Hypothalamus (tissue), 51 donors: ENCODE results near the gene AKT2.
A peak's percentile ranks its signal among the peaks of the same experiment; 100 is the strongest.
"Not testable (repeated sequence)": the region's sequence is repeated elsewhere in the genome, so short reads cannot be mapped to it uniquely, and the experiment has no call there.

Source experiments
- DNase-seq, 51 donors: peaks; one replicate each; lab custom pipeline; 2025; lab: John Stamatoyannopoulos, UW

The AKT2 gene

DNA sequence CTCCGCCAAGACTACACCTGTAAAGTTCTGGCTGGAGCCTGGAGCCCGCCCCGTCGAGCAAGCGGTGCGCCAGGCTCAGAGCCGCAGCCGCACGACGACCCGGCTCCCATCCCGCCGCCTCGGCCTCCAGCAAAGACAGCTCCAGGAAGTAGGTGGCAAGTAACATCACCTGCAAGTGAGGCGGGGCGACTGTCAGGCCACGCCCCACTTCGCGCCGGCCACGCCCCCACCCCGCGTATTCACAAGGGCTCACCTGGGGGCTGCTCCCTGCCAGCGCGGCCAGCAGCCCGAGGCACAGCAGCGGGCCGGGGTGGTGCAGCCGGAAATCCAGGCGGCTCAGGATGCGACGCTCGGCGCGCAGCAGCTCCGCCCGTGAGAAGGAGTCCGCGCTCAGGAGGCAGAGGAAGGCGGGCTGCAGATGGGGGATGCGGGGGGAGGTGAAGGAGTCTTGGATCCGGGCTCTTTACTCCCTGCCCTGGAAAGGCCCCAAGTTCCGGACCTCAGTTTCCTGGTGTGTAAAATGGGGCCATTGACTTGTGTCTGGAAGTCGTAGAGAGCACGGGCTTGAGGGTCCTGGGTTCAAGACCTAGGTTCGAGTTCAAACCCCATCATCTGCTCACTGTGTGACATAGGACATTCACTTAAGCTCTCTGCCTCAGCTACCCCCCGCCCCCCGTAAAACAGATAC is 61.9 kb downstream of the AKT2 start:
- DNase-seq: no peak

- DNase-seq: peak in 50 of 51 donors; percentile 9 to 91 (median 64)
Measured at GRCh38 chr19:40221858-40222619, 63.1 kb downstream of the AKT2 start.

GRCh38 chr19:40220674-40221073 is 64.5 kb downstream of the AKT2 start:
- DNase-seq: no peak

- DNase-seq: peak in 1 of 51 donors; percentile 22
Measured at GRCh38 chr19:40219721-40220276, 65.3 kb downstream of the AKT2 start.

- not testable (repeated sequence) for DNase-seq
Measured at GRCh38 chr19:40219029-40219428, 66.1 kb downstream of the AKT2 start.

GRCh38 chr19:40217934-40218890 is 66.9 kb downstream of the AKT2 start, which contains the start of gene TTC9B:
Gene TTC9B (minus strand): TSS chr19:40218384. CDS start chr19:40218381, 3 bp downstream.
- DNase-seq: peak in 31 of 51 donors; percentile 10 to 72 (median 29)

GRCh38 chr19:40217027-40217810 is 67.9 kb downstream of the AKT2 start:
- DNase-seq: peak in 6 of 51 donors; percentile 17 to 46 (median 26)

DNA sequence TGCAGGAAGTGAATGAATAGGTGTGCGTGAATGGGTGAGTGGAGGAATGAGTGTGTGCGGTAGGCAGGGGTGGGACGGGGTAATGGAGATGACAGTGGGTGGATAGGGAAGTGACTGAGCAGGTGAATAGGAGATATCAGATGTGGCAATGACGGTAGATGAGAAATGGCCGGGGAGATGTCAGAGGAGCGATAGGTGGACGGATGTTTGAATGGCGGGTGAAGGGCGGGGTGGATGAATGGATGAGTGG is 68.4 kb downstream of the AKT2 start:
- no peak for DNase-seq

GRCh38 chr19:40216013-40216776 is 69.0 kb downstream of the AKT2 start:
- peak in 2 of 51 donors; percentile 25 to 50 for DNase-seq

DNA sequence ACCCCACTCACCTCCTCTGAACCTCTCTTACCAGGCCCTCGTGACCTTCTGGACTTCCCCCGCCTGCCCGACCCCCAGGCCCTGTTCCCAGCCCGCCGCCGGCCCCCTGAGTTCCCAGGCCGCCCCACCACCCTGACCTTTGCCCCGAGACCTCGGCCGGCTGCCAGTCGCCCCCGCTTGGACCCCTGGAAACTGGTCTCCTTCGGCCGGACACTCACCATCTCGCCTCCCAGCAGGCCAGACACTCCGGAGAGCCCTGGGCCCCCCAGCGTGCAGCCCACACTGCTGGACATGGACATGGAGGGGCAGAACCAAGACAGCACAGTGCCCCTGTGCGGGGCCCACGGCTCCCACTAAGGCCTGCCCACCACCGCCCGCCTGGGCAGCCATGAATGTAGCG is 70.2 kb downstream of the AKT2 start:
- no peak for DNase-seq

DNA sequence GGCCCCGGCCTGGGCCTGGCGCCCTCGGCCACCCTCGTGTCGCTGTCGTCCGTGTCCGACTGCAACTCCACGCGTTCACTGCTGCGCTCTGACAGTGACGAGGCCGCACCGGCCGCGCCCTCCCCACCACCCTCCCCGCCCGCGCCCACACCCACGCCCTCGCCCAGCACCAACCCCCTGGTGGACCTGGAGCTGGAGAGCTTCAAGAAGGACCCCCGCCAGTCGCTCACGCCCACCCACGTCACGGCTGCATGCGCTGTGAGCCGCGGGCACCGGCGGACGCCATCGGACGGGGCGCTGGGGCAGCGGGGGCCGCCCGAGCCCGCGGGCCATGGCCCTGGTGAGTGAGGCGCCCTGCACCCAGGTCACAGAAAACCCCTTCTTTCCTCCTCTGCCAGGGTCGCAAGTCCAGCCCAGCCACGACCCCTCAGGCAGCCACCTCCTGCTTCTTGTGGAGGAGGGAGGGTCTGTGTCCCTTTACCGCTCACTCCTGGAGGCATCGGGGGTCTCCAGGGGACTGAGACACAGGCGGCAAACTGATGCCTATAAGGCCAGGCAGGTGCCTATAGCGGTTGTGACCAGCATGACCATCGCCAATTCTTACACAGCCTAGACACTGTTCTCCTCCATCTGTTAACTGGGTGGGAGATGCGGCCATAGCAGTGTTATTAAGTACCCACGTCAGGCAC is 71.1 kb downstream of the AKT2 start:
- no peak for DNase-seq

GRCh38 chr19:40213251-40213829 is 71.8 kb downstream of the AKT2 start:
- DNase-seq: no peak

DNA sequence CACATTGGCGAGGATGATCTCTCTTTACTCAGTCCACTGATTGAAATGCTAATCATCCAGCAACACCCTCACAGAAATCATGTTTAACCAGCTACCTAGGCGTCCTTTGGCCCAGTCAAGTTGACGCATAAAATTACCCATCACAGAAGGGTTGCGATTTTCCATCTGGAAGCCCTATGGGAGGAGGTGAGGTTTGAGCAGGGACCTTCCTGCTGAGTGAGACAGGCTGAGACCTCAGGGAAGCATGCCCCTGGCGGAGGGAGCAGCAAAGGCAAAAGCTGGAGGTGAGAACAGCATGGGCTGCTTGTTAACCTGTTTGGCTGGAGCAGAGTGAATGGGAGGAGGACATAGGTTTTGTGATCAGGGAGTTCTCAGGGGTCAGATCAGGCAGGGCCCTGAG is 74.3 kb downstream of the AKT2 start:
- no peak for DNase-seq

DNA sequence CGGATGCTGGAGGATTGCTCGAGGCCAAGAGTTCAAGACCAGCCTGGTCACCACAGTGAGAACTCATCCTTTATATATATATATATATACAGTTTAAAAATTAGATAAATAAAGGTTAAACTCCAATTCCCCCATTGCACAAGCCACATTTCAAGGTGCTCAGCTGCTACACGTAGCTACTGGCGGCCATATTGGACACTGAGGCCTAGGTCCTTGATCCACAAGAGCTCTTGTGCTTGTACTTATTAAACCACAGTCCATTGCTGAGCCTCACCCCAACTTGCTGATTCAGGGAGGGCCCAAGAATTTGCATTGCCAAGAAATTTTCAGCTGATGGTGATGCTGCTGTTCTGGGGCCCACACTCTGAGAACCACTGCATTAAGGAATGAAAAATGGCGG is 76.5 kb downstream of the AKT2 start:
- DNase-seq: no peak

DNA sequence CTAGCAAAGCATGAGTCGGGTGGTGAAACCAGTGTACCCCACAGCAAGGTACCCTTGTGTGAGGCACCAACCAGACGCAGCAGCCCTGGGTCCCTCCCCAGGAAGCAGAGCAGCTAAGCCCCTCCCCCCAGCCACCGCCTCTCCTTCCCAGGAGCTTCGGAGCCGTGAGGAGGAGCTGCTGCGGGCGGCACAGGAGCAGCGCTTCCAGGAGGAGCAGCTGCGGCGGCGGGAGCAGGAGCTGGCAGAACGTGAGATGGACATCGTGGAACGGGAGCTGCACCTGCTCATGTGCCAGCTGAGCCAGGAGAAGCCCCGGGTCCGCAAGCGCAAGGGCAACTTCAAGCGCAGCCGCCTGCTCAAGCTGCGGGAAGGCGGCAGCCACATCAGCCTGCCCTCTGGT is 79.4 kb downstream of the AKT2 start:
- no peak for DNase-seq

DNA sequence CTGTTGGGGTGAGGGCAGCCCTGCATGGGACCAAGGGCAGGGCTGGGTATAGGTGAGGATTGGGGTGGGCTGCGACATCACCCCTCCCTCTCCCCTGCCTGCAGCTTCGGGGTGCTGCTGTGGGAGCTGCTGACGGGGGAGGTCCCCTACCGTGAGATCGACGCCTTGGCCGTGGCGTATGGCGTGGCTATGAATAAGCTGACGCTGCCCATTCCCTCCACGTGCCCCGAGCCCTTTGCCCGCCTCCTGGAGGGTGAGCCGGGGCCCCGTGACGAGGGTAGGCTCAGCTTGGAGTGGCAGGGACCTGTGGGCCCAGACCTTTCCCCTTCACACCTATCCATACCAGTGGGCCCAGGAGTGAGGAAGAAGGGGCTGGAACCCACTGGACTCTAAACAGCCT is 80.8 kb downstream of the AKT2 start:
- no peak for DNase-seq

DNA sequence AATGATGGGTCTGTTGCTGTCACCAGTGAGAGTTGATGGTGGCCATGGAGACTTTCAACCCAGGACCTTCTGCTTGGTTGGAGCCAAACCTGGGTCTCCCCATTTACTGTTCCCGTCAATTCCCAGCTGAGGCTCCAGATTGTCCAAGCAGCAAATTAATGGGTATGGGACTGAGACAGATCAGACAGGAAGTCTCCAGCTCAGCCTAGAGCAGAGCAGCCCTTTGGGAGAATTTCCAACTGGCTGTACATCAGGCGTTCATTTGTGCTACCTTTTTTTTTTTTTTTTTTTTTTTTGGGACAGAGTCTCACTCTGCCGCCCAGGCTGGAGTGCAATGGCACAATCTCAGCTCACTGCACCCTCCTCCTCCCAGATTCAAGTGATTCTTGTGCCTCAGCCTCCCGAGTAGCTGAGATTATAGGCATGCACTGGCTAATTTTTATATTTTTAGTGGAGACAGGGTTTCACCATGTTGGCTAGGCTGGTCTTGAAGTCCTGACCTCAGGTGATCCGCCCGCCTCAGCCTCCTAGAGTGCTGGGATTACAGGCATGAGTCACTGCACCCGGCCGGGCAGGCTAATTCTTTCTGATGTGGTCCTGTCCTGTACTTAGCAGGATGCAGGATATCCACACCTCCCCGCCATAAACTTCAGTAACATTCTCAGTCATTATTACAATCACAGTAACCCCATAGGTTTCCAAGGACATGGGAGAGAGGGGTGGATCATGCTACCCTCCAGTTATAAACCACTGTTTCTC is 84.6 kb downstream of the AKT2 start:
- DNase-seq: no peak
